AG20443 (cell line): Measurements from ENCODE around the gene HOXC4.
A peak's percentile ranks its signal among the peaks of the same experiment; 100 is the strongest.

ENCODE experiments used
- DNase-seq: peaks from one replicate; pipeline ENCODE4 v3.0.0; 2012; ENCODE audit warnings: low spot score, mixed read lengths

Gene HOXC4

DNA sequence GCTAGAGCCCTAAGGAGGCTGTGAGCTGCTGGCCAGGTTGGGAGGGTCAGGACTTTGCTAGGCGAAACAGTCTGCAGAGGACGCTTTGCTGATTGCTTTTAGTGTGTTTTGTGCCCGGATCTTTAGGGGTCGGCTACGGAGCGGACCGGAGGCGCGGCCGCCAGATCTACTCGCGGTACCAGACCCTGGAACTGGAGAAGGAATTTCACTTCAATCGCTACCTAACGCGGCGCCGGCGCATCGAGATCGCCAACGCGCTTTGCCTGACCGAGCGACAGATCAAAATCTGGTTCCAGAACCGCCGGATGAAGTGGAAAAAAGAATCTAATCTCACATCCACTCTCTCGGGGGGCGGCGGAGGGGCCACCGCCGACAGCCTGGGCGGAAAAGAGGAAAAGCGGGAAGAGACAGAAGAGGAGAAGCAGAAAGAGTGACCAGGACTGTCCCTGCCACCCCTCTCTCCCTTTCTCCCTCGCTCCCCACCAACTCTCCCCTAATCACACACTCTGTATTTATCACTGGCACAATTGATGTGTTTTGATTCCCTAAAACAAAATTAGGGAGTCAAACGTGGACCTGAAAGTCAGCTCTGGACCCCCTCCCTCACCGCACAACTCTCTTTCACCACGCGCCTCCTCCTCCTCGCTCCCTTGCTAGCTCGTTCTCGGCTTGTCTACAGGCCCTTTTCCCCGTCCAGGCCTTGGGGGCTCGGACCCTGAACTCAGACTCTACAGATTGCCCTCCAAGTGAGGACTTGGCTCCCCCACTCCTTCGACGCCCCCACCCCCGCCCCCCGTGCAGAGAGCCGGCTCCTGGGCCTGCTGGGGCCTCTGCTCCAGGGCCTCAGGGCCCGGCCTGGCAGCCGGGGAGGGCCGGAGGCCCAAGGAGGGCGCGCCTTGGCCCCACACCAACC, 23.9 kb upstream of the HOXC4 start:
- DNase-seq: no peak

DNA sequence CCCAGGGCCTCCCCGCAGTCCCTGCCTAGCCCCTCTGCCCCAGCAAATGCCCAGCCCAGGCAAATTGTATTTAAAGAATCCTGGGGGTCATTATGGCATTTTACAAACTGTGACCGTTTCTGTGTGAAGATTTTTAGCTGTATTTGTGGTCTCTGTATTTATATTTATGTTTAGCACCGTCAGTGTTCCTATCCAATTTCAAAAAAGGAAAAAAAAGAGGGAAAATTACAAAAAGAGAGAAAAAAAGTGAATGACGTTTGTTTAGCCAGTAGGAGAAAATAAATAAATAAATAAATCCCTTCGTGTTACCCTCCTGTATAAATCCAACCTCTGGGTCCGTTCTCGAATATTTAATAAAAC, 23.2 kb upstream of the HOXC4 start:
- no peak for DNase-seq

- DNase-seq: peak; percentile 62
Observed at GRCh38 chr12:54030889-54031471, 22.7 kb upstream of the HOXC4 start.

DNA sequence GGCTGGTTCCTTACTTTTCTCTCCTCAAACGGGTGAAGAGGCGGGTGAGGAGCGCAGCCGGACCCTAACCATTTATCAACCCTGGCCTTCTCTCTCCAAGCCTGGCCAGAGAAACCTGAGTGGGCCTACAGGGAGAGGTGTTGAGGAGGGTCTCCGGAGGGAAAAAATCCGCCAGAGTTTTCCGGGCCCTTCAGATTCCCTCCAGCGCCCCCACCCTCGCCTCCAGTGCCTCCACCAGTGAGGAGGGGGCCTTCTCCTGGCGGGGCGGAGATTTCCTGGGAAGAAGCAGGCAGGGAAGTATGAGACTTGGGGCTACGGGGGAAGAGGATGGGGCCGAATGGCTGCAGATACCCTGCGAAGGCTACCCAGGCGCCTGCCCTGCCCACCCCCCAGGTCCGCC, 22.2 kb upstream of the HOXC4 start:
- DNase-seq: no peak

- DNase-seq: no peak
Observed at GRCh38 chr12:54032086-54032619, 21.5 kb upstream of the HOXC4 start.

GRCh38 chr12:54032627-54033100, 21.0 kb upstream of the HOXC4 start, which contains the start of gene HOXC5:
Gene HOXC5, plus strand, starts transcription at chr12:54033050. Its CDS starts 73 bp downstream, at chr12:54033123.
- peak; percentile 86 for DNase-seq

DNA sequence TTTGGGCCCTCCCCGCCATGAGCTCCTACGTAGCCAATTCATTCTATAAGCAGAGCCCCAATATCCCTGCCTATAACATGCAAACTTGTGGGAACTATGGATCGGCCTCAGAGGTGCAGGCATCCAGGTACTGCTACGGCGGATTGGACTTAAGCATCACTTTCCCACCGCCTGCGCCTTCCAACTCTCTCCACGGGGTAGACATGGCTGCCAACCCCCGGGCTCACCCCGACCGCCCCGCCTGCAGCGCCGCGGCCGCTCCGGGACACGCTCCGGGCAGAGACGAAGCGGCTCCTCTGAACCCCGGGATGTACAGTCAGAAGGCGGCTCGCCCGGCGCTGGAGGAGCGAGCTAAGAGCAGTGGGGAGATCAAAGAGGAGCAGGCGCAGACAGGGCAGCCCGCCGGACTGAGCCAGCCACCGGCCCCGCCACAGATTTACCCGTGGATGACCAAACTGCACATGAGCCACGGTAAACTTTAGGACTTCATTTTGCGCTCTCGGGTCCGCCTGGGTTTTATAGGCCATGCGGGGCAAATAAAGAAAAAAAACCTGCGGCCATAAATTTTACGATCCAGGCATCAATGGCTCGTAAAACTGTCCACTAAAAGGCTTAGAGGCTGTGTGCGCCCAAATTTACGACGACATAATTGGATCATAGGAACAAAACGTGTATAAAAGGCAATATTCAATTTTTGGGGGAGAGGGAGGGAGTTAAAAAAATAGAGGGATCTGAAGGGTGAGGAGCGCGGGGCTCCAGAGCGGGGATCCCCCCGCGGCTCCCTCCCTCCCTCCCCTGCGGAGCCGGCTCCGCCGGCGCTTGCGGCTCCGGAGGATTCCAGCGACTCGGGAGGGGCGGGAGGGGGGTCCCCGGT, 20.3 kb upstream of the HOXC4 start:
- DNase-seq: peak; percentile 63

DNA sequence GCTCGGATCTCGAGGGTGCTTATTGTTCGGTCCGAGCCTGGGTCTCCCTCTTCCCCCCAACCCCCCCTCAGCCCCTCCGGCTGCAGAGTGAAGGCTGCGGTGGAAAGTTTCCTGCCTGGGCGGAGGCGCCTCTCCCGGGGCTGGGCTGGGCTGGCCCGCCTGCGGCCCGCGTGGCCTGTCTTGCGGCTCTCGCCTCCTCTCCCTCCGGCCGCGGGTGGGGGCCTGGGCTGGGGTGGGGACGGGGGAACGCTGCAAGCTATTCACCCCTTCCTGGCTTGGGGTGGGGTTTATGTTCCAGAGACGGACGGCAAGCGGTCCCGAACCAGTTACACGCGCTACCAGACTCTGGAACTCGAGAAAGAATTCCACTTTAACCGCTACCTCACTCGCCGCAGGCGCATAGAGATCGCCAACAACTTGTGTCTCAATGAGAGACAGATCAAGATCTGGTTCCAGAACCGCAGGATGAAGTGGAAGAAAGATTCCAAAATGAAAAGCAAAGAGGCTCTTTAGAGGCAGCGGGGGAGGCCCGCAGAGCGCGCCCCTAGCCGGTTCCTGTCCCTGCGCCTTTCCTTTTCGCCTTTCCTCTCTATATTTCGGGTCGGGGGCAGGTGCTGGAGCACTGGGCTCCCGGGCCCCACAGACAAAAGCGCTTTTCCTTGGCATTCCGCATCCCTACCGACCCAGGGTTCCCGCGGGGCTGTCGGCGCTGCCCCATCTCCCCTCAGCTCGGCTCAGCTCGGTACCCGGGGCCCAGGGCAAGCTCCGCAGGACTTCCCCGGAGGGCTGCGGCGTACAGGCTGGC, 19.5 kb upstream of the HOXC4 start:
- DNase-seq: peak; percentile 67

DNA sequence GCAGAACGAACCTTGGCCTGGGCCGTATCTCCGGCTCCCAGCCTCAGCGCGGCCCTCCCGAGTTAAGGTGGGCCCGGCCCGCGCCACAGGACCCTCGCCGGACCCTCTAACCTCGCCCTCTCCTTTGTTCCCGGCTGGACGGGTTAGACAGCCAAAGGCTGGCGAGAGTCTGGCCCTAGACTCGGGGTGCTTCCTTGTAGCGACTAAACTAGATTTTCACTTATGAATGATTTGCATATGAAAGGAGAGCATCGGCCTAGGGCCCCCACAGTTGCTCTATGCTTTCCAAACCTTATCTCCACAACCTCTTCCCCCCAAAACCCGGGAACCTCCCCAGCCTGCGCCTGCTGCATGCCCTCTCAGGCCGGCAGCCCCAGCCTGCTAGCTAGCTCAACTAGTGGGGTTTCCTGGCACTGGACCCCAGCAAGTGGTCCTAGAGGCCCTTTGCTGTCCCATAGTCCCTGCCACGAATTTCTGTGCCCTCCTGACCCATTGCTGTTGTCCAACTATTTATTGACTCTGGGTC, 18.8 kb upstream of the HOXC4 start:
- no peak for DNase-seq

DNA sequence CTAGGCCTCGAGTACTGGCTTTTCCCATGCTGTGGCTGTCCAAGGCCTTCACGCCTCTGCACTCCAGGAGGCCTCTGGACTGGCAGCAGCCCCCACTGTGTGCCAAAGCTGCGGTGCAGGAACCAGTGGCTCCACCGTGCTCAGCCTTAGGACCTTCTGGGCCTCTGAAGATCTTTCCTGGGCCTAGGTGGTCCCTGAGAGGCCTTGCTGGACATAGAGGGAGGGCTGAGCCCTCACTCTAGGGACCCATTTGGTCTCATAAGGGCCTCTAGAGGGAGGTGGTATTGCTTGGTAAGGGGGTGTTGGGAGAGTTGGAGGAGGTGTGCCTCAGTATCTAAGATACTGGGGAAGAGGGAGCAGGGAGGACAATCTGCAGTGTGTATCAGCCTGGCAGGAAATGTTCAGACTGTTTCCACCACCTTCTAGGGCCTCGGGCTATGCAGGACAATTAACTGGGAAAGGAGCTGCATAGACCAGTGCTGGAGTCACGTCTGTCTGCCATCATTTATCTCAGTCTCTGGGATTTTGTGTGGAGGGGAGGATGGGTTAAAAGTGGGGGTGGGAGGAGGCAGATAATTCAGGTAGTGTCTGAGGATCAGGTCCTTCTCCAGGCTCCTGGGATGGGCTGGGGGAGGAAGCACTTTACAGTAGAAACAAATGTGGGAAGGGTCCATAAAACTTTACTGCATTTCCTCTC, 17.9 kb upstream of the HOXC4 start:
- DNase-seq: no peak

- DNase-seq: peak; percentile 74
Observed at GRCh38 chr12:54036620-54037359, 16.8 kb upstream of the HOXC4 start.

- no peak for DNase-seq
Observed at GRCh38 chr12:54037360-54038283, 16.0 kb upstream of the HOXC4 start.

DNA sequence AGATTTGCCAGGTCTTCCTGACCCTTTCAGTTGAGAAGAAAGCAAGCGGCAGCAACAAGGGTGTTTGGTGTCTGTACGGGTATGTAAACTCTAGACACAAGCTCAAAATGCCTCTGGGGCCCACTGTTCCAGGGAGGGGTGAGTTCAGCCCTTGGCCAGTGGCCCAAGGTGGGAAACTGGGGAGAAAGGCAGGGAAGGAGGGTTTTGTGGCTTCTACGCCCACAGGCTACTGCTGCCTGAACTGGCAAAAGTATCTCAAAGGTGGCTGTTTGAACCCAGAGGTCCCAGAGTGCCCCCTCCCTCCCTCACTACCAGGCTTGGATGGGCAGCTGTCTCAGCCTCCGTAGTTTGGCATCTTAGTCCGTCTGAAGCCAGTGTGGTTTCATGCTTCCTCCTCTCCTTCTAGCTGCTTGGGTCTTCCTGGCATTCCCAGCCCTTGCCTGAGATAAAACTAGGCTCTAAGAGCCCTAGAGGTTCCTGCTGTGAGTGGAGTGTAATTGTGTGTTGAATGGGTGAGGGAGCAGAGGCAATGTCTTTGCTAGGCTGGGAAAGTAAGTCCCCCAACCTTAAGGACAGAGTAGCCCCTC, 15.3 kb upstream of the HOXC4 start:
- DNase-seq: no peak

GRCh38 chr12:54038871-54039414, 14.7 kb upstream of the HOXC4 start:
- DNase-seq: no peak

DNA sequence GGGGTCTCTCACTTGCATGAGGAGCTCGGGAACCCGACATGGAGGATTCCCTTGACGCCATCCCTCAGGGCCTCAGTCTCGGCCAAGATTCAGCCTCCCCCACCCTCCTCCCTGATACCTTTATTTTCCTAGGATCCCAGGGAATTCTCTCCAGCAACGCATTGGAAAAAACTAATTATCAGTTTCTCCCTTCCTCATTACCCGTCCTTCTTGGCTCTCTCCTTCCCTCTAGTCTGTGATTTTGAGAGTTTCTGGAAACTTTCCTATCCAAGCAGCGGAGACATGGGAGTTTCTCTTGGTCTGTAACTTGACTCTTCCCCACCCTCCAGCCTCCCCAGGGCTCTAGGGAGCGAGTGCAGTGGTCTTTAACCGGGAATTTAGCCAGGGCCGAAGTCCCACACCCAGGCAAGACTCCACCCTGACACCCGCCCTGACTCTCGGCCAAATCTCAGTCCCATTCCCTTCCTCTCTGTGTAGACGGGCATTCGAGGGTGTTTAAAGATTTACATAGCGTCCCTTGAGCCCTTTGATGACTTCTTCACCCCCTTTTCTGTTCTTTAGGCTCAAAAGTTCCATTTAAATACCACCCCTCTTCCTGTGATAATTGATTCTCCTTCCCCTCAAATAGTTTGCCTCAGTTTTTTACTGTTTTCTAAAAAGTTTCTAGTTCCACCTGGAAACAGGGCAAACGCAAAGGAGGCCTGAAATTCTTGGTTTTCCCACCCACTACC, 14.1 kb upstream of the HOXC4 start:
- peak; percentile 46 for DNase-seq

- DNase-seq: peak; percentile 69
Observed at GRCh38 chr12:54040148-54040494, 13.5 kb upstream of the HOXC4 start.

DNA sequence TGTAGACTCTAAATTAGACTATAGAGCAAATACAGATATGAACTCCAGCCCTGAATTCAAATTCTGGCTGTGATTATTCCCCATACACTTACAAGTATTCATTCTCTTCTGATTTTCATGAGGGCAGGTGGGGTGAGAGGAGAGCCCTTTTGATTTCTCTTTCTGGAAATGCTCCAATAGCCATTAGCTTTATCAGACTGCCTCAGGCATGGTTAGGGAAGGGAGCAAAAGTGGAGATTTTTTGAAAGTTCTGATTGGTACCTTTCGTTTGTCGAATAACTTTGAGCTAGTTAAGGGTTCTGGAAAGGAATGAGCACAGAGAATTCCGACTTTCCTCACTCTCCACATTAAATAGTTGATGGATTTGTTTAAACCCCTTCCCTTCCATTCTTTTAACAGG, 13.0 kb upstream of the HOXC4 start:
- no peak for DNase-seq
